ENCODE measurements around the gene KIF4A.

DNA sequence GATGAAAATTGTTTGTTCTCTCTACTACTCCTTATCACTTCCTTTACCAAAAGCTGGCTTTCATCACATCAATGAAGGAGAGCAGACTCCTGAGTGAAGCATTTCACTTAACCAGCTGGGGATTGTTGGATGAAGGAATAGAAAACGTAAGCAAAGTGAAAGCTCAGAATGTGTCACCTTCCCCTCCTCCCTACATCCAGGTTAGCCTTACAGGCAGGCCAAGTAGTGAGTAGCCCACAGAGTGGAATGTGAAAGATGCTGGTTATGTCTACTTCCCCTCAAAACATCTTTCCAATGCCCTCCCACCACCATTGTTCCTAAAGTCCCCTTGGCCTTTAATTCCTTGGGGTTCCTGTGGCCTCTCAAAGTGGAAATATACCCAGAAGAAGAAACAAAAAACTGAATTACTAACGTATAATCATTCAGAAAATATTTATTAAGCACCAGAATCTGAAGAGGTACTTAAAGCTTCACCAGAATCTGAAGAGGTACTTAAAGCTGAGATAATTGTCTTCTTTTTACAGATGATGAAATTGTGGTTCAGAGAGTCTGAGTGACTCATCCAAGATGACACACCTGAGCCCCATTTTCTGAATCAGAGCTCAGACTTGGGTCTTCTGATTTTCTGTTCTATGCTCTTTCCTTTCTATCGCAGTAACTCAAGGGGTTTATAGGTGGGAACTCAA lies 36.4 kb upstream of the KIF4A start:
- TF ChIP-seq, protein P1, sequence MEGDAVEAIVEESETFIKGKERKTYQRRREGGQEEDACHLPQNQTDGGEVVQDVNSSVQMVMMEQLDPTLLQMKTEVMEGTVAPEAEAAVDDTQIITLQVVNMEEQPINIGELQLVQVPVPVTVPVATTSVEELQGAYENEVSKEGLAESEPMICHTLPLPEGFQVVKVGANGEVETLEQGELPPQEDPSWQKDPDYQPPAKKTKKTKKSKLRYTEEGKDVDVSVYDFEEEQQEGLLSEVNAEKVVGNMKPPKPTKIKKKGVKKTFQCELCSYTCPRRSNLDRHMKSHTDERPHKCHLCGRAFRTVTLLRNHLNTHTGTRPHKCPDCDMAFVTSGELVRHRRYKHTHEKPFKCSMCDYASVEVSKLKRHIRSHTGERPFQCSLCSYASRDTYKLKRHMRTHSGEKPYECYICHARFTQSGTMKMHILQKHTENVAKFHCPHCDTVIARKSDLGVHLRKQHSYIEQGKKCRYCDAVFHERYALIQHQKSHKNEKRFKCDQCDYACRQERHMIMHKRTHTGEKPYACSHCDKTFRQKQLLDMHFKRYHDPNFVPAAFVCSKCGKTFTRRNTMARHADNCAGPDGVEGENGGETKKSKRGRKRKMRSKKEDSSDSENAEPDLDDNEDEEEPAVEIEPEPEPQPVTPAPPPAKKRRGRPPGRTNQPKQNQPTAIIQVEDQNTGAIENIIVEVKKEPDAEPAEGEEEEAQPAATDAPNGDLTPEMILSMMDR (conservative IDR thresholded peaks at IDR 0.05 in 1 of 2, IDR thresholded peaks at IDR 0.05 in 1 of 2; ENCODE audit: extremely low read depth in 1 of 2, insufficient read depth in 1 of 2, low read depth in 1 of 2, low read length in 2 of 2), result no peak
- no peak for TF ChIP-seq EZH2 (IDR thresholded peaks at IDR 0.05; ENCODE audit: borderline replicate concordance, low read length)

Measured in mammary epithelial cell (primary cell).